HG02981 (cell line): ENCODE measurements around the gene SMC1B.
"Not testable (repeated sequence)": the region's sequence is repeated elsewhere in the genome, so short reads cannot be mapped to it uniquely, and the experiment has no call there.

ENCODE experiments used
- ATAC-seq: cut with Tn5 transposase; IDR thresholded peaks from one replicate; pipeline ENCODE4 v1.9.1; 2021; ENCODE audit warnings: mild to moderate bottlenecking, moderate library complexity; ENCODE audit not compliant: unreplicated experiment

The SMC1B gene

DNA sequence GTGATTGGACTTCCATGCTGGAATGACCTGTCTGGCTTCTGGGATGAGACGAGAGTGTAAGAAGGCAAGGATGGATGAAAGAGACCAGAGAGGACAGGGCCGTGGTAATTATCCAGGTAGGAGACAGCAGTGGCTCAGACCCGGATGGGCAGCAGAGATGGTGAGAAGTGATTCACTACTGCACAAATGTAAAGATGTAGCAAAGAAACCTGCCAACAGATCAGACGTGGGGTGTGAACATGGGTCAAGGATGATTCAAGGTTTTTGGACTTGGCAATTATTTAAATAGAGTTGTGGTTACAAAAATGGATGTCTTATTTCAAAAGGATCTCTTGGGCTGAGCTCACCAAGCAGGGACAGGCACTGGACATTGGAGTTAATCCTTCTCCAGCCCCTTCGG is 32.8 kb upstream of the SMC1B start:
- ATAC-seq, result no peak

DNA sequence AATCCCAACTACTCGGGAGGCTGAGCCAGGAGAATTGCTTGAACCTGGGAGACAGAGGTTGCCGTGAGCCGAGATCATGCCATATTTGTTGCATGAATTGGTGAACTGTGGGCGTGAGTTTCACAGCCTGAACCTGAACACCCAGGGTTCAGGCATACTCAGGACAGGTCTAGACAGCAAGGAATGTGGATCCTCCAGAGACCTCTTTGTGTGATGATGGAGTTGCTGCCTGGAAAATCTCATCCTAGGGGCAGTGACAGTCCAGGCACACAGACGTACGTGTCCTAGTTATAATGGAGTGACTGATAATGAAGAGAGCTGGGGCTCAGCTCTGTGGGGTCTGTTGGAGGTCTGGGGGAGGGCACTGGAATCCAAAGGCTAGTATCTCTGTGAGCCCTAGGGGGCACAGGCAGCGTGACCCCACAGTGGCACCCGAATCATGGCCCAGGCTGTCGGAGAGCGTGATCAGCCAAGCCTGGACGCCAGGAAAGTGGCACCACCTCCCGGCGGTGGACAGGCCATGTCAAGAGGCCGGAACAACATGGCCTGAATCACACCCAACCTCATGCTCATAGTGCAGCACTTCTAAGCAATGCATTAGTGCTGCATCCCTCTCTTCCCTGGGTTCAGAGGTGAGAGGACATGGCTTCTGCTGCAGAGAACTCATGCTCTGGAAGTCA is 31.8 kb upstream of the SMC1B start:
- ATAC-seq, result no peak

DNA sequence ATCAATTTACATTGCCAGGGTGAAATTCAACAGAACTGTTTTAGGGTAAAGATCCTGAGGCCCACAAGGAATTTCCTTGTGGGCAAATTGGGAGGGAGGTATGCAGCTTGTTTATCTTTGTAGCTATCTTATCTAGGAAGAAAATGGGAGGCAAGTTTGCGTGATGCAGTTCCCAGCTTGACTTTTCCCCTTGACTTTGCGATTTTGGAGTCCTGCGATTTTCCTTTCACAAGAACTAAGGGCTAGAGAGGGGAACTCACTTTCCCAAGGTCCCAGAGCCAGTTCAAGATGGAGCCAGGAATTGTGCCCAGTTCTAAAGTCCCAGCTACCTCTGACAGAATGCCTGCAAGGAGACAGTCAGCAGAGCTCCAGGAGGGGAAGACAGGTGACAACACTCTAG is 30.8 kb upstream of the SMC1B start:
- ATAC-seq, result no peak

DNA sequence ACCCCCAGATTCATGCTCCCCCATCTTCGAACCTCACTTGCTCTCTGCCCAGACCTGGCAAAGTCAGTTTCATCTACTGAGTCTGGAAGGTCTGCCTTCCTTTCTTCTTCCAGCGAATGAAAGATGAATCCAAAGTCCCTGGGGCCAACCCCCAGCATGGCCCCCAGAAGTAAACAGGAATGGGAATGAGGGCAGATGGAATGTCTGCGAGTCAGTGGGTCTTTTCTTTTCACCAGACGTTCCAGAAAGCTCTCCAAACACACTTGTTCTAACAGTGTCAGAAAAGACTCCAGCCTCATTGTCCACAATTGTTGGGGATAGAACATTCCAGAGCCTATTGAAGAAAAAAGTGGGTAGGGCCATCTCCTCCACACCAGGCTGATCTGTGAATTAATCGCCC is 28.7 kb upstream of the SMC1B start:
- no peak for ATAC-seq

DNA sequence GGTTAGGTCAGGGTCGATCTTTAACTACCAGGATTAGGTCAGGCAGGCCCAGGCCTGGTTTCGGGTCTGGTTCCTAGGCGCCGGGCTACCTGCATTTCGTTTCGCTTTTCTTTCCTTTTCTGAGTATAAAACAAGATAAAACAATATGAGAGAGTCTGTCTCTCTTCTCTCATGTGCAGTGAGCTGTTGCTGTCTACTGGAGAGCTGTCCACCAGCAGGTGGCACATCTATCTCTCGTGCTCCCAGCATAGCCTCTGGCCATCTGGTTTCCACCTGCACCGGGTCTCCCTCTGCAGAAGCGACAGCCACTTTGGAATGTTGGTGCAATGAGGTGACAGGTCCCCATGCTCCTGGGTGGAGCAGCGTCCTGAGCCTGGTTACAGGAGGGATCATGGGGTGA is 27.7 kb upstream of the SMC1B start:
- no peak for ATAC-seq

DNA sequence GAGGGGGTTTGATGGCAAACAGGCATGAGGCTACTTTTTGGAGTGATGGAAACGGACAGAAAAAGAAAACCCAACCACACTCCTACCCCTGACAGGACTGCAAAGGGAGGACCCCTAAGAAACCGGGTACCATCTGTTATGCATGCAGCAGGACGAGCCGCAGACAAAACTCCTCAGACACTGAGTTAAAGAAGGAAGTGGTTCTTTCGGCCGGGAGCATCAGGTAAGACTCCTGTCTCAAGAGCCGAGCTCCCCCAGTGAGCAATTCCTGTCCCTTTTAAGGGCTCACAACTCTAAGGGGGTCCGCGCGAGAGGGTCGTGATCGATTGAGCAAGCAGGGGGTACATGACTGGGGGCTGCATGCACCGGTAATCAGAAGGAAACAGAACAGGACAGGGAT is 27.3 kb upstream of the SMC1B start:
- not testable (repeated sequence) for ATAC-seq

DNA sequence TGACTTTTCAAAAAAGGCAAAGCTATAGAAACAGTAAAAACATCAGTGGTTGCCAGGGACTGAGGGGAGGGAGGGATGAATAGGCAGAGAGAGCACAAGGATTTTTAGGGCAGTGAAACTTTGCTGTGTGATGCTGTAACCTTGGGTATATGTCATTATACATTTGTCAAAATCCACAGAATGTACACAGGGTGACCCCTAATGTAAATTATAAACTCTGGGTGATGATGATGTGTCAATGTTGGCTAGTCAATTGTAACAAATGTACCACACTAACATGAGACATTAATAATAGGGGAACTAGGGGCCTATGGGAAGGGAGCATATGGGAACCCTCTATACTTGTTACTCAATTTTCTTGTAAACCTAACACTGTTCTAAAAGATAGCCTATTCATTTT is 24.9 kb upstream of the SMC1B start:
- ATAC-seq, result no peak

DNA sequence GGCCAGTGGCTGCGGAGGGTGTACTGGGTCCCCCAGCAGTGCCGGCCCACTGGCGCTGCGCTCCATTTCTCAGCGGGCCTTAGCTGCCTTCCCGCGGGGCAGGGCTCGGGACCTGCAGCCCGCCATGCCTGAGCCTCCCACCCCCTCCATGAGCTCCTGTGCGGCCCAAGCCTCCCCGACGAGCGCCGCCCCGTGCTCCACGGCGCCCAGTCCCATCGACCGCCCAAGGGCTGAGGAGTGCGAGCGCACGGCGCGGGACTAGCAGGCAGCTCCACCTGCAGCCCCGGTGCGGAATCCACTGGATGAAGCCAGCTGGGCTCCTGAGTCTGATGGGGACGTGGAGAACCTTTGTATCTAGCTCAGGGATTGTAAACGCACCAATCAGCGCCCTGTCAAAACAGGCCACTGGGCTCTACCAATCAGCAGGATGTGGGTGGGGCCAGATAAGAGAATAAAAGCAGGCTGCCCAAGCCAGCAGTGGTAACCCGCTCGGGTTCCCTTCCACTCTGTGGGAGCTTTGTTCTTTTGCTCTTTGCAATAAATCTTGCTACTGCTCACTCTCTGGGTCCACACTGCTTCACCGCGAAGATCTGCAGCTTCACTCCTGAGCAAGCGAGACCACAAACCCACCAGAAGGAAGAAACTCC is 23.6 kb upstream of the SMC1B start:
- not testable (repeated sequence) for ATAC-seq

DNA sequence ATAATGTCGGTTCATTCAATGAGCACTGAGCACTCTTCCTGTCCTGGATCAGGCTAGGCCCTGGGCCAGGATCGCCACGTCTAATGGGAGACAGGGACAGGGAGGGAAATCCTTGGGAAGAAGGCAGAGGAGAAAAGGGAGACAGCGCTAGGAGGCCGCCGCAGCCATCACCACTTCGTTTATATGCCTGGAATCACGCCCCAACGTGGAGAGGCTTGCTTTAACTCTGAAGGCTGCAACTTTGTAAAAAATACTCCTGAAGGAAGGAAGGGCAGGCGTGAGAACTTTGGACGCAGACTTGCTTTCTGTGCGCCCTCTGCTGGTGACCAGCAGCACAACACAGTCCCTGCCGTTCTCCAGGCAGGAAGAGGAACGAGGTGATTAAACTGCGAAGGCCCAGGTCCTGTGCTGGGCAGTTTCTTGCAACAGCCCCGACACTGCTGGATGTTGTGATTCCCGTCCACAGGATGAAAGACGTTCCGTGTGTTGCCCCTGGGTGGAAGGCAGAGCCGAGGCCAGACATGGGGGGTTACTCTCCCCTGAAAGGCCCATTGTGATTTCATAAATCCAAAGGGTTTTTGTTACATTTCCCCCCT is 22.2 kb upstream of the SMC1B start:
- no peak for ATAC-seq

DNA sequence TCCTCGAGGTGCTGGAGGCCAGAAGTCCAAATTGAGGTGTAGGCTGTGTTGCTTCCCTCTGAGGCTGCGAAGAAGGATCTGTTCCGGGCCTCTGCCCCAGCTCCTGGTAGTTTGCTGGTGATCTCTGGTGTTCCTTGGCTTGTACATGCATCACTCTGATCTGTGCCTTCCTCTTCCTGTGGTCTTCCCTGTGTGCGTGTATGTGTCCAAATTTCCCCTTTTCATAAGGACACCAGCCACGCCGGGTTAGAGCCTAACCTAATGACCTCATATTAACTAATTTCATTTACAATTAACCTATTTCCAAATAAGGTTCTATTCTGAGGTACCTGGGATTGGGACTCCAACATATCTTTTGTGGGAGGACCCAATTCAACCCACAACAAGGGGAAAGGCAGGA is 21.6 kb upstream of the SMC1B start:
- no peak for ATAC-seq

DNA sequence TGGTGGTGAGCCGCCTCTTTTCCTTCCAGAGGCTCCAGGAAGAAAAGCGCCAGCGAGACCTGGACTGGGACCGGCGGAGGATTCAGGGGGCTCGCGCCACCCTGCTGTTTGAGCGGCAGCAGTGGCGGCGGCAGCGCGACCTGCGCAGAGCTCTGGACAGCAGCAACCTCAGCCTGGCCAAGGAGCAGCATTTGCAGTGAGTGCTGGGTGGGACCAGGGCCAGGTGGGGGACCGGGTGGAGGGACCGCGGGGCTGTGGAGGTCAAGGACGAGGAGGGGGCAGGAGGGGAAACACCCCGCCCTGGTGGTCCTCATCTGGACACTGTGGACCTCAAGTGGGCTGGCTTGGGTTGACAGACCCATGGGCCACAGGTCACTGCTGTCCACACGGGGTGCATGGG is 17.5 kb upstream of the SMC1B start:
- no peak for ATAC-seq

DNA sequence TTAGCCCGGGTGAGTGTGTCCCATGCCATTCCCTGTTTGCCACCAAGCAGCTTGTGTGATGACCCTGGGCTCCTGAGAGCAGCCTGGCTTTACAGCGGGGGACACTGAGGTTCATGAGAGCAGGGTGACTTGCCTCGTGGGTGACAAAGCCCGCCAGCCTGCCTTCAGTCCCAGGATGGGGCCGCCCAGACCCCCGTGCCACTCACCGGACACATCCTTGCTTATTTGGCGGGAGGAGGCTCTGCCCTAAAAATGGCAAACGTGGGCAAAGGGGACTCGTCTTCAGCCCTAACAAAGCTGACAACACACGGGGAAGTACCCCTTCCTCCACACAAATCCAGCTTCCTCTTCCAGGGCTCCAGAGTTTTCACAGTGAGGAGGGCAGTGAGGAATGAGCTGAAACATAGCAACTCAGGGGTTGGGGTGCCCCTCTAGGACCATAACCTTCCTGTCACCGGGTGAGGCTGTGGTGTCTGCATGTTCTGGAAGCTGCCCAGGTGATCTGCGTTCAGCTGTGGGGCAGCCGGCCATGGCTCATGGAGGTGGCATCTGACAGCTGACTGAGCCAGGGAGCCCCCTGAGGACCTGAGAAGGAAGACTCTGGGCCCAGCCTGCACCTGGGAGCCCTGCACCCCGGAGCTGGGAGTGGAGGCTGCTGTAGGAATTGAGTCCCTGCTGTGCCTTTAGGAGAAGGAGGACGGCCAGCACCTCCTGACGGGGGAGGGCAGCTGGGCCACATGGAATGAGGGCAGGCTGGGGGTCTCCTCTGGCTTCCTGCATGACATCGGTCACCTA is 16.8 kb upstream of the SMC1B start:
- ATAC-seq, result no peak

DNA sequence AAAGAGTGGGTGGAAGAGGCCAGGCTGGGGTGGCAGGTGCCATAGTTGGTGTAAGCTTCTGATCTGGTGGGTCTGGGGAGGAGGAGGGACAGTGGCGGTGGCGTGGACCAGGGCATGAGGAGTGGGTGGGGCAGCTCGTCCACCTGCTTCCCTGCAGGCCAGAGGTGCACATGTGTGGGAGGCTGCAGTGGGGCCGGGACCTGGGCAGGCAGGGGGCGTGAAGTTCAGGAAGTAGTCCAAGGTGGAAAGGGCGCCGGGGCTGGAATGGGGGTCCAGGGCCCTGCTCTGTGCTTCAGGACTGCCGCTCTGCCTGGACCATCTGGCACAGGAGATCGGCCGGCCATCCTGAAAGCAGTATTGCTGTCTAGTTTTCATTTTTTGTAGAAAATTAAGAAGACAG is 16.0 kb upstream of the SMC1B start:
- no peak for ATAC-seq

DNA sequence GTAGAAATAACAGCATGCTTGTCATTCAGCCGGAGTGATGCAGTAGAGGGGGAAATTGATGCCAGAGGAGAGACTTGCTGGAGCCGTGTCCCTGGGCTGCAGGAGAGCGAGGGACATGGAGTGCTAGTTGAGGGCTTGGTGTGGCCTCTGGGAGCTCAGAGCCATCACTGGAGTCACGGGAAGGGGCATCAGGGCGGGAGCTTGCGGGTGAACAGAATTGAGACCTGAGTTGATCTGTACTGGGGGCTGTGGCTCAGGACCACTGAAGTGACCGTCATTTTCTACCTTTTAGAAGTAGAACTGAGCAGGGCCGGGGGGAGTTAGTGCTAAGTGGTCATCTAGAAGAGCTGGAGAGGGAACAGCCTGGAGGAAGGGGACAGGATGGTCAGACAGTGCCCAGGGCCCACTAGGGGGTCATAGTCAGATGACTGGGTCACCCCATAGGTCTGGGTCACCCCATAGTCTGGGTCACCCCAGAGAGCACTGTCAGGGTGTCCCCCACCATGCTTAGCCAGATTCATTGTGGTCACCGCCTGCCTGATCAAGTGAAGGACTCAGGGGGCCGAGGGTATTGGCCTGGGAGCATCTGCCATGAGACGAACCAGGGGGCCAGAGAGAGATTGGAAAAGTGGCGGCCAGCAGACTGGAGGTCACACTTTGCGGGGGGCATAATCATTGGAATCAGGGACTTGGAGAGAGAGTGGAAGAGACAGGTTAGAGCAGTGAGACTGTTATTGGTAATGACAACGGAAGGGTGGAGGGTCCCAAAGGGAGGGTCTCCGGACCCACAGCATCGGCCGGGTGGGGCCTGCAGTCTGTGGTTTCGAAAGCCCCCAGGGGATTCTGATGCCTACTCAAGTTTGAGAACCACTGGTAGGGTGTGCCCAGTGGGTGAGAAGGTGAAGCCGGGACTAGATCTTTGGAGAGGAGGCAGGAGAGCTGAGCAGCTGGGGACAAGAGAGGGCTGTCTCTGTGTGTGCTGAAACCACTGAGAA is 15.3 kb upstream of the SMC1B start:
- ATAC-seq, result no peak

DNA sequence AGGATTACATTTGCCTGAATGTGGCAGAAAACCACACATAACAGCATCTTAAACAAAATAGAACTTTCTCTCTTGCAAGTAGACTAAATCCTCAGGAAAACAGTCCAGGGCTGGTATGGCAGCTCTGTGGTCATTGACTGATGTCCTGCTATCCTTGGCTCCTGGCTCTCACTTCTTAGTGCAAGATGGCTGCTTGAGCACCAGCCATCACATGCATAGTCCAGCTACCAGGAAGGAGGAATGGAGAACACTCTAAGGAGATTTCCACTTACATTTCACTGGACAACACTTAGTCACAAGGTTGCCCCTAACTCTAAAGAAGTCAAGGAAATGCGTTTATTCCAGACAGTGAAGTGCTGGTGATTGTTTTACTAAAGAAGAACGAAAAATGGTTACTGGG is 13.7 kb upstream of the SMC1B start:
- ATAC-seq, result no peak

DNA sequence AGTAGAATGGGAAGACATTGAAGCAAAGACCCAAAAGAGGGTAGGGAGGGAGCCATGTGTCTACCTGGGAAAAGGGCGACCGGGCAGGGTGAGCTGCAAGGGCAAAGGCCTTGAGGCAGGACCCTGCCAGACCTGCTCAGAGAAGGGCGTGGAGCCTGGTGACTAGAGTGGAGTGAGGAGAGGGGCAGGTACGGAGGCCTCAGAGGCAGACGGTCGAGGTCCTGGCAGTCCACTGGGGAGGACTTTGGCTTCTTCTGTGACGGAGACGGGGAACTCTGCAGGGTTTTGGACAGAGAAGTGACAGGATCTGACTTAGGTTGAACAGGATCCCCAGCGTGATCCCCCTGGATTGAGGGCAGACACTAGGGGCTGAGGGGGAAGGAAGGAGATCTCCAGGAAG is 13.0 kb upstream of the SMC1B start:
- no peak for ATAC-seq

DNA sequence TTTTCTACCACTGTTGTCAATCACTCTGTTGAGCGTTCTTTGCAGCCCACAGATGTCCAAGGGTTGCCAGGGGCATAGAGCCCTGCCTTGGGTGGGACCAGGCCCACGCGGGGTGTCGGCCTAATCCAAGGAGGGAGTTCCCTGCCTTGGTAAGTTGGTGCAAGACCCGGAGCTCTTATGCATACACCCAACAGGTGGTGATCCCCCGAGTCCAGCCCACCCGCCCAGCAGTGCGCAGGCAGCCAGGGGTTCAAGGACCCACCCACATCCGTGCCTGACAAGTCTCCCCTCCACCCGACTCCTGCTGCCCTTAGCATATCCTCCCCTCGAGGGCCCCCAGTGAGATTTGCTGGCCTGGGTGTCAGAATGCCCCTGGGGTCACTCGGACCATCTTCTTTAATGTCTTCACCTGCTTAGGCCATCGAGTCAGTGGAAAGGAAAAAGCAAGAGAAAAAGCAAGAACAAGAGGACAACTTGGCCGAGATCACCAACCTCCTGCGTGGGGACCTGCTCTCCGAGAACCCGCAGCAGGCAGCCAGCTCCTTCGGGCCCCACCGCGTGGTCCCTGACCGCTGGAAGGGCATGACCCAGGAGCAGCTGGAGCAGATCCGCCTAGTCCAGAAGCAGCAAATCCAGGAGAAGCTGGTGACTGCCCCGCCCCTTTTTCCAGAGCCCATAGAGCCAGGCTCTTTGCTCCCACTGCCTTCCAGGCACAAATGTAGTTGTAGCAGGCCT is 12.3 kb upstream of the SMC1B start:
- ATAC-seq, result no peak

DNA sequence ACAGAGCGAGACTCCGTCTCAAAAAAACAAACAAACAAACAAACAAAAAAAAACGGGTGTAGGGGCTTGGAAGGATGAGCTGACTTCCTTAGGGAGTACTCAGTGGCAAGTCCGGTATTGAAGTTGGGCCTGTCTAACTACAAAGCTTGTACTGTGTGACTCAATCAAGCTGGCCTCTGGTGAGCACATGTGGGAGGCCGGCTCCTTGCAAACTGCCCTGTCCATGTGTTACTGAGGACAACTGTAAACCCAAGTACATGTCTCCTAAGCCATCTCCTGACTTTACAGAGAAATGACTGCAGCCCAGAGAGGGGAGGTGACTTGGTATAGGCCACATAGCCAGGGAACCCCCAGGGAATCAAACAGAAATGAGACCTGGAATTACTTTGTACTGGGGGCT is 11.7 kb upstream of the SMC1B start:
- no peak for ATAC-seq

DNA sequence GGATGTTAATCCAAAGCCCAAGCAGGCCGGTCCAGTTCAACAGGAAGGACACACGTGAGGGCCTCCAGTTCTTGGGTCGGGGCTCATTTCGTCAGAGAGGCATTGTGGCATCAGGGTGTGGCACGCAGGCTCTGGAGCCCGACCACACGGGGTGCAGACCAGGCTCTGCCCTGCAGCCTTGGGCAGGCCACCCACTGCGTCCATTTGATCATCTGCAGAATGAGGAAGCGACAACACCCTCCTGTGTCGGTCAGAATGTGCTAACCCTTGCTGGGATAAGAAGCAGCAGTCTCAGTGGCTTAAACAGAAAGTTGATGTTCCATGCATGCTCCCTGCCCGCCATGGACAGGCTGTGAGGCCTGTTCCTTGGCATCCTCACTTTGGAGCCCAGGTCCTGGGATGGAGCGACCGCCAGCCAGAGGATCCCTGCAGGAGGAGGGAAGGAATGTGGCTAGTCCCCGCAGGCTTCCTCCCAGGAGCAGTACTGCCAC is 10.9 kb upstream of the SMC1B start:
- ATAC-seq, result no peak

DNA sequence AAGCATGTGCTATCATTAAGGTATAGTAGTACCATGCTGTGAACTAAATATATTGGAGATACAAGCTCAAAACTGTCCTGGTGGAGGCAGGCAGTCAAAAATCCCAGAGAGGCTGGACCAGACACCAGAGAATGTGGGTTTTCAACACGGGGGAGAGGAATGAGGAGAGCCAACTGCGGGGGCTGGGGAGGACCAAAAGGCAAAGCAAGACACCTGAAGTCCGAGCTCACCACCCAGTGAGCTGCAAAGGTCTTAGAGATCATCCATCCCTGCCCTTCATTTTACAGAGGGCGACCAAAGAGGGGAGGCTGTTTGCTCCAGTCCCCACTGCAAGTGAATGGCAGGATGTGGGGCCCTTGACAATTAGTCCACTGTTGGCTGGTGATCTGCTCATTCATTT is 10.1 kb upstream of the SMC1B start:
- no peak for ATAC-seq
